Tibial nerve (tissue), 4 donors: Measurements from ENCODE around the gene CDK5RAP1. TPM values are rescaled to one million over a fixed set of nuclear protein-coding genes. Genes with fewer than 3 reads are reported as not detected.

Experiments
- DNase-seq, 2 donors: peaks; one replicate each; pipeline ENCODE4 v3.0.0-alpha.2; 2019; ENCODE audit warnings: low spot score in 2 of 2
- H3K27ac ChIP-seq, 4 donors: fragments of 200-600 bp; sonication (generic) in 3 of 4; one replicate each; pipeline ENCODE4 v1.5.1; 2017 to 2019; ENCODE audit warnings: mild to moderate bottlenecking in 1 of 4
- H3K27me3 ChIP-seq, 2 donors: fragments of 200-600 bp; sonication (generic) in 1 of 2; one replicate each; pipeline versions ENCODE4 v1.5.1 to v1.6.0; 2017 to 2019
- H3K36me3 ChIP-seq, 3 donors: fragments of 200-600 bp; sonication (generic); one replicate each; pipeline ENCODE4 v1.5.1; 2018 to 2019
- H3K4me1 ChIP-seq, 4 donors: fragments of 200-600 bp; sonication (generic) in 3 of 4; one replicate each; pipeline ENCODE4 v1.5.1; 2017 to 2019
- H3K4me3 ChIP-seq, 4 donors: fragments of 200-600 bp; sonication (generic) in 3 of 4; one replicate each; pipeline ENCODE4 v1.5.1; 2017 to 2019; ENCODE audit warnings: mild to moderate bottlenecking in 1 of 4, moderate library complexity in 1 of 4
- H3K9me3 ChIP-seq, 4 donors: fragments of 200-600 bp; sonication (generic) in 3 of 4; one replicate each; pipeline ENCODE4 v1.5.1; 2017 to 2019
- CTCF ChIP-seq, 5 experiments: fragments of 200-600 bp in 3 of 5; fragments of 450-650 bp in 2 of 5; sonication (generic) in 3 of 5; IDR thresholded peaks; one replicate each; pipeline ENCODE4 v1.5.1; 2016 to 2019; ENCODE audit warnings: antibody characterized with exemption in 5 of 5, mild to moderate bottlenecking in 3 of 5, moderate library complexity in 2 of 5
- EP300 ChIP-seq, 2 donors: sonication (generic); formaldehyde crosslinking; IDR thresholded peaks; one replicate each; pipeline ENCODE4 v1.6.1; 2017; ENCODE audit warnings: antibody characterized with exemption in 2 of 2, mild to moderate bottlenecking in 1 of 2
- POLR2A ChIP-seq, 2 donors: fragments of 450-650 bp; IDR thresholded peaks; one replicate each; pipeline ENCODE4 v1.6.1; 2017; ENCODE audit warnings: antibody characterized with exemption in 2 of 2, mild to moderate bottlenecking in 2 of 2, moderate library complexity in 2 of 2
- WGBS, 2 donors: methylation state at CpG; one replicate each; pipeline ENCODE4 v1.1.5; 2018; 5-methylcytosine and 5-hydroxymethylcytosine counted together
- total RNA-seq, 4 donors: library from RNA; depleted of rRNA; stranded (reverse); fragments of >200 nt; gene quantifications; one replicate each; pipeline ENCODE4 v1.1.0, GENCODE V29; 2016

Gene CDK5RAP1
- total RNA-seq, 4 donors from 2014 or later = 29.5 to 36.7 (median 32.7) TPM

- Histone ChIP-seq H3K4me1 (no peaks in the 10 kb centered on the region), H3K36me3 (peaks cover 0 to 71% (median 10%) of the 10 kb centered on the region in 3 donors), H3K9me3 (no peaks in the 10 kb centered on the region), H3K4me3 (no peak overlapping the region), H3K27me3 (no peaks in the 10 kb centered on the region), H3K27ac (no peak overlapping the region)
- TF ChIP-seq CTCF (IDR thresholded peaks at IDR 0.05) (no peak), EP300 (IDR thresholded peaks at IDR 0.05) (no peak), POLR2A (IDR thresholded peaks at IDR 0.05) (no peak)
- DNase-seq = no peak
- WGBS, 2 donors = 91 to 100% methylated on average over 2 to 12 of the region's 12 CpGs
These were observed 7.0 kb upstream of the CDK5RAP1 start for GRCh38 chr20:33408313-33408712.

- 53 to 62% methylated on average over 4 of the region's 4 CpGs for WGBS, 2 donors
- H3K4me3 ChIP-seq = no peak overlapping the region
- H3K36me3 ChIP-seq = peaks cover 0 to 68% (median 10%) of the 10 kb centered on the region in 3 donors
- no peaks in the 10 kb centered on the region for H3K27me3 ChIP-seq
- H3K9me3 ChIP-seq = no peaks in the 10 kb centered on the region
- no peak overlapping the region for H3K27ac ChIP-seq
- peaks cover 0 to 2% (median 0%) of the 10 kb centered on the region in 4 donors for H3K4me1 ChIP-seq
- TF ChIP-seq CTCF (IDR thresholded peaks at IDR 0.05) (no peak), POLR2A (IDR thresholded peaks at IDR 0.05) (no peak), EP300 (IDR thresholded peaks at IDR 0.05) (no peak)
- DNase-seq = no peak
These were observed 6.5 kb upstream of the CDK5RAP1 start for GRCh38 chr20:33407796-33408195.

- no peak for TF ChIP-seq POLR2A (IDR thresholded peaks at IDR 0.05)
- TF ChIP-seq EP300 (IDR thresholded peaks at IDR 0.05) = no peak
- Histone ChIP-seq H3K27me3 (no peaks in the 10 kb centered on the region), H3K9me3 (no peaks in the 10 kb centered on the region), H3K36me3 (peaks cover 0 to 62% (median 8%) of the 10 kb centered on the region in 3 donors), H3K4me1 (peaks cover 0 to 7% (median 4%) of the 10 kb centered on the region in 4 donors), H3K4me3 (no peak overlapping the region), H3K27ac (no peak overlapping the region)
- DNase-seq = no peak
- 46 to 59% methylated on average over 1 of the region's 1 CpG for WGBS, 2 donors
These were observed 5.9 kb upstream of the CDK5RAP1 start for GRCh38 chr20:33407251-33407650.

- Histone ChIP-seq H3K27ac (no peak overlapping the region), H3K9me3 (no peaks in the 10 kb centered on the region), H3K27me3 (no peaks in the 10 kb centered on the region), H3K4me1 (peaks cover 0 to 30% (median 24%) of the 10 kb centered on the region in 4 donors), H3K36me3 (peaks cover 0 to 36% (median 3%) of the 10 kb centered on the region in 3 donors), H3K4me3 (no peak overlapping the region)
- WGBS, 2 donors = 93% methylated on average over 2 of the region's 2 CpGs
- no peak for TF ChIP-seq EP300 (IDR thresholded peaks at IDR 0.05)
- no peak for TF ChIP-seq CTCF (IDR thresholded peaks at IDR 0.05)
- TF ChIP-seq POLR2A (IDR thresholded peaks at IDR 0.05) = no peak
- no peak for DNase-seq
These were observed 3.0 kb upstream of the CDK5RAP1 start for GRCh38 chr20:33404281-33404680.

GRCh38 chr20:33401921-33402369, 626 bp upstream of the CDK5RAP1 start:
- DNase-seq = no peak
- Histone ChIP-seq H3K27me3 (no peaks in the 10 kb centered on the region), H3K9me3 (no peaks in the 10 kb centered on the region), H3K27ac (peak overlapping the region in 3 of 4 donors; percentile 70 to 83 (median 81)), H3K4me1 (peaks cover 0 to 51% (median 26%) of the 10 kb centered on the region in 4 donors), H3K36me3 (peaks cover 0 to 14% (median 0%) of the 10 kb centered on the region in 3 donors), H3K4me3 (peak overlapping the region; percentile 85 to 97 (median 93))
- 48 to 50% methylated on average over 8 of the region's 8 CpGs for WGBS, 2 donors
- TF ChIP-seq CTCF (IDR thresholded peaks at IDR 0.05) = no peak
- no peak for TF ChIP-seq POLR2A (IDR thresholded peaks at IDR 0.05)
- no peak for TF ChIP-seq EP300 (IDR thresholded peaks at IDR 0.05)
